SH-SY5Y (cell line): Measurements from ENCODE around the gene EXOC6B.

Experiments used
- GATA2 ChIP-seq: IDR thresholded peaks from 2 replicates; pipeline ENCODE4 v1.6.1; 2011; ENCODE audit warnings: mild to moderate bottlenecking, low read depth, low read length
- GATA3 ChIP-seq: IDR thresholded peaks from 2 replicates; pipeline ENCODE4 v1.6.1; 2011; ENCODE audit warnings: low read depth, mild to moderate bottlenecking, low read length, moderate library complexity

GRCh38 chr2:72625366-72625765 is 200.5 kb downstream of the EXOC6B start:
- no peak for TF ChIP-seq GATA2
- TF ChIP-seq GATA3 = no peak
